ENCODE measurements around the gene IFNA10.
"Not testable (repeated sequence)": the region's sequence is repeated elsewhere in the genome, so short reads cannot be mapped to it uniquely, and the experiment has no call there.

IFNA10 gene

DNA sequence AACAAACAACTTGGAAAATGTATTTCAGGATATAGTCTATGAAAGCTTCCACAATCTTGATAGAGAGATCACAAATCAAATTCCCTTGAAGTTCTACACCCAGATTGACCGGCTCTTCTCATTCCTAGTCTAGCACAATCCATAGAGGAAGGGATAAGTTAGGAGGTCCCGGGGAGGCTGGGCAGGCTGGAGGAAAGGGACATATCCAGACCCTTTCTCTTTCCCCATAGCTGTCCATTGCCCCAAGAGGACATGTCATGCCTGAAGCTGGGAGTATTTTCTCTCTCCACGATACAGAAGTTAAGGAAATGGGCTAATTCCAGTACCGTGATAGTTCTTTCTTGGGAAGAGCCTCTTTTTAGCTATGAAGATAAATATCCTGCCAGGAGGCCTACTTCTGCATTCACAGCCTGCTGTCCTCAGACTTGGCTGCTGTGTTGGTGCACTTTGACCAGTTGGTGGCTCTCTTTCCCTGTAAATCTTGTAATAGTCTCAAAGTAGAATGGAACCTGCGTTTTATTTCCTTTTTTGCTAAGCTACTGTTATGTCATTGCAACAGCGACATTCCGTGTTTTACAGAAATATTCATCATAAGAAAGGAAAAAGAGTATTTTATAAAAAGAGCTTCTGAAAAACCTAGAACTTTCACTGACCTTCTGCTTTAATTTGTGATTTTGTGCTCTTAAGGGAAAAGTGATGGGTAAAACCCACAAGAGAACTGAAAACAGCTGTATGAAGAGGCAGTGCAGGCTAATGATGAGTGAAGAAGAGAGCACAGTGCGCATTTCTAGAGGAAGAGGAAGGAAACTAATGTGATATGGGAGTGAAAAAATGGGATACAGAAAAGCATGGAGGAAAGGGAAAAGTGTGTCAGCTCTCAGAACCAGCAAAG is 28.8 kb upstream of the IFNA10 start:
- not testable (repeated sequence) for FAIRE-seq; DNase-seq (ENCODE audit: insufficient read length, low spot score)
- TF ChIP-seq, protein P1, sequence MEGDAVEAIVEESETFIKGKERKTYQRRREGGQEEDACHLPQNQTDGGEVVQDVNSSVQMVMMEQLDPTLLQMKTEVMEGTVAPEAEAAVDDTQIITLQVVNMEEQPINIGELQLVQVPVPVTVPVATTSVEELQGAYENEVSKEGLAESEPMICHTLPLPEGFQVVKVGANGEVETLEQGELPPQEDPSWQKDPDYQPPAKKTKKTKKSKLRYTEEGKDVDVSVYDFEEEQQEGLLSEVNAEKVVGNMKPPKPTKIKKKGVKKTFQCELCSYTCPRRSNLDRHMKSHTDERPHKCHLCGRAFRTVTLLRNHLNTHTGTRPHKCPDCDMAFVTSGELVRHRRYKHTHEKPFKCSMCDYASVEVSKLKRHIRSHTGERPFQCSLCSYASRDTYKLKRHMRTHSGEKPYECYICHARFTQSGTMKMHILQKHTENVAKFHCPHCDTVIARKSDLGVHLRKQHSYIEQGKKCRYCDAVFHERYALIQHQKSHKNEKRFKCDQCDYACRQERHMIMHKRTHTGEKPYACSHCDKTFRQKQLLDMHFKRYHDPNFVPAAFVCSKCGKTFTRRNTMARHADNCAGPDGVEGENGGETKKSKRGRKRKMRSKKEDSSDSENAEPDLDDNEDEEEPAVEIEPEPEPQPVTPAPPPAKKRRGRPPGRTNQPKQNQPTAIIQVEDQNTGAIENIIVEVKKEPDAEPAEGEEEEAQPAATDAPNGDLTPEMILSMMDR (IDR thresholded peaks at IDR 0.05; ENCODE audit: insufficient read depth, missing control alignments): peak; percentile 72

DNA sequence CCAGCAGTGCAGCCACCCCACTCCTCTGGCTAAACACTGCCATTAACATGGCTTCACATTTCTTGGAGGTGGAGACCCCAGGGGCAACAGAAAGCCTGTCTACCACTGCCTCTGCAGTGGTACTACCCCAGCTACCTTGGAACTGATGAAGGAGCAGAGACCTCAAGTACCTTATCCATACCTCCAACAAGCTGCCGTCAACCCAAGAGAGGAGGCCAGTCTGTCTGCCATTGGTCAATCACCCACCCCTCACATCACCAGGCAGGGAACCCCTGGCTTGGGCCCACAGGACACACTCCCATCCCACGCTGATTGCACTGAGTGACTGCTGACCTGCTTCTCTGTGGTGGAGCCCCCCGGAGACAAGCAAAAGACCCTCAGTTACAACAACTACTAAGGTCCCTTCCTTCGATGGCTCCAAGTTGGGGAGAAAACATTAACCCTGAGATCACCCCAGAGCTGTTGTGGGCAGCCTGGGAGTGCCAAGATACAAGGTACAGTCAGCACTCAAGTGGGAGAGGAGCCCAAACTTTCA is 27.3 kb upstream of the IFNA10 start:
- TF ChIP-seq, protein P1 (IDR thresholded peaks at IDR 0.05; ENCODE audit: insufficient read depth, missing control alignments): no peak
- FAIRE-seq (no peak), DNase-seq (ENCODE audit: insufficient read length, low spot score) (no peak)

DNA sequence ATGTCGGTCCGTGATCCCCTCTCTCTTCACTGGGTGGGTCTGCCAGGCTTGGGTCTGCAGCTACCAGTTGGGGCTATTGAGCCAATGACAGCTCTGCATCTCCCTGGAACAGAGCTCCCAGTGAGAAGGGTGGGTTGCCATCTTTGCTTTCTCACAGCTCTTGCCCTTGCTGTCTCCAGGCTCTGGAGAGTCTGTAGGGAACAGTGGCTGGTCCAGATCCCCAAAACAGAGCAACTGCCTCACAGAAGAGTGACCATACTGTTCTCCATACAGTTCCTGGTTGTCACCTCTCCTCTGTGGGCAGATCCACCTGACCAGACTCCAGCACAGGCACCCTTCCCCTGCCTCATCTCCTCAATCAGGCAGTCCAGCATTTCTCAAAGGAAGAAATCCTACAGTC is 26.3 kb upstream of the IFNA10 start:
- FAIRE-seq (no peak), DNase-seq (ENCODE audit: insufficient read length, low spot score) (no peak)
- TF ChIP-seq, protein P1 (IDR thresholded peaks at IDR 0.05; ENCODE audit: insufficient read depth, missing control alignments): no peak

DNA sequence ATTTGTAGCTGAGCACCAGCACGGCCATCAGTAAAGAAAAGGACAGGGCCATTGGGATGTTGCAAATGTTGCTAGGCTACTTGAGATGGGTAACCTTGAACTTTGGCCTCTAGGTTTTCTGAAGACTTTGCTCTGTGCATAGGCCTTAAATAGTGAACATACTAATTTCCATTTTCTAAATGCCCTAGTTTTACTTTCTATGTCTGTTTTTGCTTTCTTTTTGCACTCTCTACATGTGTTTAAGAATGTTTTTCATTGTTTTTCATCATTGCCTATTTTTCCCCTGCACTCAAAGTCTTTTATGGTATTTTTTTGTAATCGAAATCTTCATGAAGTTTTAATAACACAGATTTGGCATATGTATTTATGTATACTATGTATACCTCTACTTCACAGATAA is 21.2 kb upstream of the IFNA10 start, which contains the start of gene IFNA17:
IFNA17 (minus strand) TSS at position 101 of the 400 bp plus-strand sequence; CDS start at position 52, 49 bp downstream.
- no peak for FAIRE-seq
- no peak for DNase-seq (ENCODE audit: insufficient read length, low spot score)
- TF ChIP-seq, protein P1 (IDR thresholded peaks at IDR 0.05; ENCODE audit: insufficient read depth, missing control alignments): no peak

DNA sequence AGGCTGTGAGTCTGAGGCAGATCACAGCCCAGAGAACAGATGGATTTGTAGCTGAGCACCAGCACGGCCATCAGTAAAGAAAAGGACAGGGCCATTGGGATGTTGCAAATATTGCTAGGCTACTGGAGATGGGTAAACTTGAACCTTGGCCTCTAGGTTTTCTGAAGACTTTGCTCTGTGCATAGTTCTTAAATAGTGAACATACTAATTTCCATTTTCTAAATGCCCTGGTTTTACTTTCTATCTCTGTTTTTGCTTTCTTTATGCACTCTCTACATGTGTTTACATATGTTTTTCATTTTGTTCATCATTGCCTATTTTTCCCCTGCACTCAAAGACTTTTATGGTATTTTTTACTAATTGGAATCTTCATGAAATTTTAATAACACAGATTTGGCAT is 10.3 kb upstream of the IFNA10 start, which contains the start of gene IFNA16:
IFNA16 (minus strand) TSS at position 101 of the 400 bp plus-strand sequence; CDS start at position 95, 6 bp downstream.
- not testable (repeated sequence) for DNase-seq (ENCODE audit: insufficient read length, low spot score); FAIRE-seq

DNA sequence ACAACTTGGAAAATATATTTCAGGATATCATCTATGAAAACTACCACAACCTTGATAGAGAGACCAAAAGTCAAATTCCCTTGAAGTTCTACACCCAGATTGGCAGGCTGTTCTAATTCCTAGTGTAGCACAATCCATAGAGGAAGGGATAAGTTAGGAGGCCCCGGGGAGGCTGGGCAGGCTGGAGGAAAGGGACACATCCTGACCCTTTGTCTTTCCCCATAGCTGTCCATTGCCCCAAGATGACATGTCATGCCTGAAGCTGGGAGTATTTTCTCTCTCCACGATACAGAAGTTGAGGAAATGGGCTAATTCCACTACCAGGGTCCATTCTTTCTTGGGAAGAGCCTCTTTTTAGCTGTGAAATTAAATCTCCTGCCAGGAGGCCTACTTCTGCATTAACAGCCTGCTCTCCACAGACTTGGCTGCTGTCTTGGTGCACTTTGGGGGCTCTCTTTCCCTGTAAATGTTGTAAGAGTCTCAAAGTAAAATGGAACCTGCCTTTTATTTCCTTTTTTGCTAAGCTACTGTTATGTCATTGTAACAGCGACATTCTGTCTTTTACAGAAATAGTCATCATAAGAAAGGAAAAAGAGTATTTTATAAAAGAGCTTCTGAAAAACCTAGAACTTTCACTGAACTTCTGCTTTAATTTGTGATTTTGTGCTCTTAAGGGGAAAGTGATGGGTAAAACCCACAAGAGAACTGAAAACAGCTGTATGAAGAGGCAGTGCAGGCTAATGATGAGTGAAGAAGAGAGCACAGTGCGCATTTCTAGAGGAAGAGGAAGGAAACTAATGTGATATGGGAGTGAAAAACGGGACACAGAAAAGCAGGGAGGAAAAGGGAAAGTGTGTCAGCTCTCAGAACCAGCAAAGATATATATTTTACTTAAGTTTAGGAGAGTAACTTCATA is 6.7 kb upstream of the IFNA10 start:
- TF ChIP-seq, protein P1 (IDR thresholded peaks at IDR 0.05; ENCODE audit: insufficient read depth, missing control alignments): peak; percentile 48
- FAIRE-seq; DNase-seq (ENCODE audit: insufficient read length, low spot score): not testable (repeated sequence)

DNA sequence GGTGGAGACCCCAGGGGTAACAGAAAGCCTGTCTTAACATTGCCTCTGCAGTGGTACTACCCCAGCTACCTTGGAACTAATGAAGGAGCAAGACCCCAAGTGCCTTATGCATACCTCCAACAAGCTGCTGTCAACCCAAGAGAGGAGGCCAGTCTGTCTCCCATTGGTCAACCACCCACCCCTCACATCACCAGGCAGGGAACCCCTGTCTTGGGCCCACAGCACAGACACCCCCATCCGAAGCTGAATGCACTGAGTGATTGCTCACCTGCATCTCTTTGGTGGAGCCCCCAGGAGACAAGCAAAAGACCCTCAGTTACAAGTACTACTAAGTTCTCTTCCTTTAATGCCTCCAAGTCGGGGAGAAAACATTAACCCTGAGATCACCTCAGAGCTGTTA is 5.2 kb upstream of the IFNA10 start:
- FAIRE-seq; DNase-seq (ENCODE audit: insufficient read length, low spot score): not testable (repeated sequence)

DNA sequence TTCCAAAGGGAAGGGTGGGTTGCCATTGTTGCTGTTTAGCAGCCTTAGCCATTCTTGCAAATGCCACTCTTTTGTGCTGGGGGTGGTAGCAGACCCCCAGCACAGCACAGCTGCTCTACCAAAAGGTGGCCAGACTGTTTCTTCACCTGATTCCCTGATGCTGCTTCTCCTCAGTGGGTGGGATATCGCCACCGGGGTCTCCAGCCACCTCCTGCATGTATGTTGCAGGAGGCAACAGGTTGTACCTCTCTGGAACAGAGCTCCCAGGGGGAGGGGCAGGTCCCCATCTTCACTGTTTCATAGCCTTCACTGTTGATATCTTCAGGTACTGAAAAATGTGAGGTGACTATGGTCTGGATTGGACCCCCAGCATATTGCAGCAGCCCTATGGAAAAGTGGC is 3.8 kb upstream of the IFNA10 start:
- FAIRE-seq; DNase-seq (ENCODE audit: insufficient read length, low spot score): not testable (repeated sequence)

Data from D721Med (cell line).